CD4-positive, alpha-beta T cell treated with Interleukin-17A for 4 hours (primary cell): ENCODE measurements around the gene ECE1.

Experiments used
- DNase-seq: peaks from one replicate; pipeline ENCODE4 v3.0.0-alpha.2; 2020; ENCODE audit warnings: mixed read lengths

The ECE1 gene

GRCh38 chr1:21307663-21308305 lies 17.5 kb upstream of the ECE1 start:
- peak; percentile 49 for DNase-seq

GRCh38 chr1:21307210-21307609 lies 16.9 kb upstream of the ECE1 start:
- peak; percentile 57 for DNase-seq

- no peak for DNase-seq
Observed at GRCh38 chr1:21305900-21306189, 15.6 kb upstream of the ECE1 start.

- no peak for DNase-seq
Observed at GRCh38 chr1:21305155-21305899, 15.1 kb upstream of the ECE1 start.

- no peak for DNase-seq
Observed at GRCh38 chr1:21304488-21304887, 14.2 kb upstream of the ECE1 start.

- no peak for DNase-seq
Observed at GRCh38 chr1:21302747-21303715, 12.8 kb upstream of the ECE1 start.

- no peak for DNase-seq
Observed at GRCh38 chr1:21301794-21302440, 11.7 kb upstream of the ECE1 start.

GRCh38 chr1:21300774-21301173 lies 10.5 kb upstream of the ECE1 start:
- DNase-seq, result no peak

- DNase-seq, result no peak
Observed at GRCh38 chr1:21299780-21300395, 9.6 kb upstream of the ECE1 start.

- peak; percentile 40 for DNase-seq
Observed at GRCh38 chr1:21298981-21299391, 8.7 kb upstream of the ECE1 start.

- DNase-seq, result no peak
Observed at GRCh38 chr1:21297975-21298374, 7.7 kb upstream of the ECE1 start.

- no peak for DNase-seq
Observed at GRCh38 chr1:21296509-21297354, 6.5 kb upstream of the ECE1 start.

GRCh38 chr1:21295545-21295944 lies 5.3 kb upstream of the ECE1 start:
- DNase-seq, result no peak

GRCh38 chr1:21295002-21295401 lies 4.7 kb upstream of the ECE1 start:
- peak; percentile 66 for DNase-seq

- peak; percentile 85 for DNase-seq
Observed at GRCh38 chr1:21294266-21294989, 4.2 kb upstream of the ECE1 start.

- DNase-seq, result peak; percentile 71
Observed at GRCh38 chr1:21293537-21294265, 3.4 kb upstream of the ECE1 start.

- peak; percentile 61 for DNase-seq
Observed at GRCh38 chr1:21292984-21293536, 2.8 kb upstream of the ECE1 start.

GRCh38 chr1:21292503-21292983 lies 2.3 kb upstream of the ECE1 start:
- no peak for DNase-seq

- no peak for DNase-seq
Observed at GRCh38 chr1:21291964-21292363, 1.7 kb upstream of the ECE1 start.

GRCh38 chr1:21291184-21291583 lies 921 bp upstream of the ECE1 start:
- DNase-seq, result no peak
